Measurements from ENCODE around the gene ACACA. TPM values are rescaled to one million over a fixed set of nuclear protein-coding genes. Genes with fewer than 3 reads are reported as not detected.

The ACACA gene
- total and polyA plus RNA-seq, 2 donors (not counting 1 experiment from before 2014, with no cell fraction given), result 45.2 to 123 TPM

DNA sequence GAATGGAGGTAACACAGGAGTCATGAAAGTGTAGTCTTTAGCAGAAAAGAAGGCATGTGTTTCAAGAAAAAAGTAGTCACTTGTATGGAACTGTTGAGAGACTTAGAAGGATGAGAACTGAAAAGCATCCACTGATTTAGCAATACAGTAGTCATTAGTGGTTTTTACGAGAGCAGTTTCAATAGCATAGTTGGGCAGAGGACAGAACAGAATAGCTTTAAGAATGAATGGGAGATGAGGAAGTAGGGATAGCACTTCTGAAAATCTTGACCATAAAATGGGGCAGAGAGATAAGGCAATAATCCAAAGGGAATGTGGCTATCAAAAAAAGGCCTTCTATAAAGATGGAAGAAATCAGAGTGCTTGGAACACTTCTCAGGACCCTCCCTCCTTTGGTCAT is 95.7 kb downstream of the ACACA start:
- Histone ChIP-seq H3K27ac (ENCODE audit: insufficient read depth, low read length) (no peak overlapping the region), H3K79me2 (ENCODE audit: control insufficient read depth, insufficient read depth, low read length) (no peaks in the 10 kb centered on the region), H3K9ac (ENCODE audit: insufficient read depth, low read length) (no peak overlapping the region), H2AFZ (ENCODE audit: low read length) (no peak overlapping the region), H3K9me3 (ENCODE audit: control insufficient read depth, insufficient read depth, low read depth, low read length) (no peaks in the 10 kb centered on the region), H3K4me3 (replicated peaks in 1 of 4; ENCODE audit: control extremely low read depth in 1 of 4, insufficient read depth in 1 of 4, low read depth in 3 of 4, low read length in 4 of 4) (no peak overlapping the region), H4K20me1 (ENCODE audit: control insufficient read depth, extremely low read depth, insufficient read depth, low read length) (peaks cover 2% of the 10 kb centered on the region), H3K36me3 (ENCODE audit: control insufficient read depth, insufficient read depth, low read length) (no peaks in the 10 kb centered on the region), H3K4me1 (ENCODE audit: control insufficient read depth, extremely low read depth, insufficient read depth, low read length) (no peaks in the 10 kb centered on the region), H3K4me2 (ENCODE audit: extremely low read depth, insufficient read depth, low read length) (no peak overlapping the region), H3K27me3 (ENCODE audit: control insufficient read depth, insufficient read depth, low read length) (no peaks in the 10 kb centered on the region)
- DNase-seq (ENCODE audit: low read depth in 2 of 2), result peak in 1 of 2 donors; percentile 35
- TF ChIP-seq, protein P1, sequence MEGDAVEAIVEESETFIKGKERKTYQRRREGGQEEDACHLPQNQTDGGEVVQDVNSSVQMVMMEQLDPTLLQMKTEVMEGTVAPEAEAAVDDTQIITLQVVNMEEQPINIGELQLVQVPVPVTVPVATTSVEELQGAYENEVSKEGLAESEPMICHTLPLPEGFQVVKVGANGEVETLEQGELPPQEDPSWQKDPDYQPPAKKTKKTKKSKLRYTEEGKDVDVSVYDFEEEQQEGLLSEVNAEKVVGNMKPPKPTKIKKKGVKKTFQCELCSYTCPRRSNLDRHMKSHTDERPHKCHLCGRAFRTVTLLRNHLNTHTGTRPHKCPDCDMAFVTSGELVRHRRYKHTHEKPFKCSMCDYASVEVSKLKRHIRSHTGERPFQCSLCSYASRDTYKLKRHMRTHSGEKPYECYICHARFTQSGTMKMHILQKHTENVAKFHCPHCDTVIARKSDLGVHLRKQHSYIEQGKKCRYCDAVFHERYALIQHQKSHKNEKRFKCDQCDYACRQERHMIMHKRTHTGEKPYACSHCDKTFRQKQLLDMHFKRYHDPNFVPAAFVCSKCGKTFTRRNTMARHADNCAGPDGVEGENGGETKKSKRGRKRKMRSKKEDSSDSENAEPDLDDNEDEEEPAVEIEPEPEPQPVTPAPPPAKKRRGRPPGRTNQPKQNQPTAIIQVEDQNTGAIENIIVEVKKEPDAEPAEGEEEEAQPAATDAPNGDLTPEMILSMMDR (conservative IDR thresholded peaks at IDR 0.05 in 1 of 2, IDR thresholded peaks at IDR 0.05 in 1 of 2; ENCODE audit: low read depth in 1 of 2, low read length in 2 of 2), result no peak
- TF ChIP-seq EZH2 (IDR thresholded peaks at IDR 0.05; ENCODE audit: low read length, missing control alignments), result no peak

DNA sequence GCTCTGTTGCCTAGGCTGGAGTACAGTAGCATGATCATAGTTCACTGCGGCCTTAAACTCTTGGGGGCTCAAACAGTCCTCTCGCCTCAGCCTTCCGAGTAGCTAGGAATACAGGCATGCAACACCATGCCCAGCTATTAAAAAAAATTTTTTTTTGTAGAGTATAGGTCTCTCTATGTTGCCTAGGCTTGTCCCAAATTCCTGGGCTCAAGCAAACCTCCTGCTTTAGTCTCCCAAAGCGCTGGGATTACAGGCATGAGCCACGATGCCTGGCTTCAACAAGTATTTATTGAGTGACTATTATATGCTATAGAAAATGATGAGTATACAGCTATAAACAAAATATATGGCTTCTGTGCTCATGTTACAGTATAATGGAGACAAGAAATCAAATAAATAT is 97.6 kb downstream of the ACACA start:
- H3K79me2 ChIP-seq (ENCODE audit: control insufficient read depth, insufficient read depth, low read length), result no peaks in the 10 kb centered on the region
- no peaks in the 10 kb centered on the region for H3K4me1 ChIP-seq (ENCODE audit: control insufficient read depth, extremely low read depth, insufficient read depth, low read length)
- H3K4me2 ChIP-seq (ENCODE audit: extremely low read depth, insufficient read depth, low read length), result no peak overlapping the region
- no peak for DNase-seq (ENCODE audit: low read depth in 2 of 2)
- no peaks in the 10 kb centered on the region for H3K36me3 ChIP-seq (ENCODE audit: control insufficient read depth, insufficient read depth, low read length)
- TF ChIP-seq, protein P1 (conservative IDR thresholded peaks at IDR 0.05 in 1 of 2, IDR thresholded peaks at IDR 0.05 in 1 of 2; ENCODE audit: low read depth in 1 of 2, low read length in 2 of 2), result no peak
- TF ChIP-seq EZH2 (IDR thresholded peaks at IDR 0.05; ENCODE audit: low read length, missing control alignments), result no peak
- H3K27me3 ChIP-seq (ENCODE audit: control insufficient read depth, insufficient read depth, low read length), result no peaks in the 10 kb centered on the region
- no peak overlapping the region for H2AFZ ChIP-seq (ENCODE audit: low read length)
- peaks cover 2% of the 10 kb centered on the region for H4K20me1 ChIP-seq (ENCODE audit: control insufficient read depth, extremely low read depth, insufficient read depth, low read length)
- H3K9ac ChIP-seq (ENCODE audit: insufficient read depth, low read length), result no peak overlapping the region
- no peak overlapping the region for H3K27ac ChIP-seq (ENCODE audit: insufficient read depth, low read length)
- H3K4me3 ChIP-seq (replicated peaks in 1 of 4; ENCODE audit: control extremely low read depth in 1 of 4, insufficient read depth in 1 of 4, low read depth in 3 of 4, low read length in 4 of 4), result no peak overlapping the region
- no peaks in the 10 kb centered on the region for H3K9me3 ChIP-seq (ENCODE audit: control insufficient read depth, insufficient read depth, low read depth, low read length)

DNA sequence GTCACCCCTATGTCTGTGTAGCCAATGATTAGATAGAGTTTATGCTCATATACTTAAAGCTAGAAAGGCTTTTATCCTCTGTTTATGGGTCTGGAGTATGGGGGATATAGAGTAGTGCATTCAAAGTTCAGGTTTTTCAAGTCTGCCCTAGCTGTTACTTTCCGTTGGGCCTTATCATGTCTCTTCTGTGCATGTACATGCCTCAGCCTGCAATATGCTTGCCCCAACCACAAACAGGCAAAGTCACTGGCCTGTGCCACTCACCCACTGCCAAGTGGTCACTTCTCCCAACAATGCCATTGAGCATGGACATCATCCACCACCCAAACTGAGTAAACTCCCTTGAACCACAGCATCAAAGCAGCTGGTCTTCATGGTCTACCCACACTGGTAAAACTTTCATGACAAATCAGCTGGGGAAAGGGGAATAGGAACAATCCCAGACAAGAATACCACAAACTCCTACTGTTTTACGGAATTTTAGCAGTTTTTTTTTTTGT is 101.2 kb downstream of the ACACA start:
- DNase-seq (ENCODE audit: low read depth in 2 of 2), result no peak
- Histone ChIP-seq H3K4me1 (ENCODE audit: control insufficient read depth, extremely low read depth, insufficient read depth, low read length) (no peaks in the 10 kb centered on the region), H3K9ac (ENCODE audit: insufficient read depth, low read length) (no peak overlapping the region)

More for the DNA sequence above, 101.2 kb downstream of the ACACA start:
- Histone ChIP-seq H3K27me3 (ENCODE audit: control insufficient read depth, insufficient read depth, low read length) (no peaks in the 10 kb centered on the region), H3K4me3 (replicated peaks in 1 of 4; ENCODE audit: control extremely low read depth in 1 of 4, insufficient read depth in 1 of 4, low read depth in 3 of 4, low read length in 4 of 4) (no peak overlapping the region), H2AFZ (ENCODE audit: low read length) (no peak overlapping the region), H3K36me3 (ENCODE audit: control insufficient read depth, insufficient read depth, low read length) (no peaks in the 10 kb centered on the region), H3K4me2 (ENCODE audit: extremely low read depth, insufficient read depth, low read length) (no peak overlapping the region), H3K9me3 (ENCODE audit: control insufficient read depth, insufficient read depth, low read depth, low read length) (no peaks in the 10 kb centered on the region), H3K27ac (ENCODE audit: insufficient read depth, low read length) (no peak overlapping the region), H3K79me2 (ENCODE audit: control insufficient read depth, insufficient read depth, low read length) (no peaks in the 10 kb centered on the region), H4K20me1 (ENCODE audit: control insufficient read depth, extremely low read depth, insufficient read depth, low read length) (no peaks in the 10 kb centered on the region)
- TF ChIP-seq, protein P1 (conservative IDR thresholded peaks at IDR 0.05 in 1 of 2, IDR thresholded peaks at IDR 0.05 in 1 of 2; ENCODE audit: low read depth in 1 of 2, low read length in 2 of 2), result no peak
- TF ChIP-seq EZH2 (IDR thresholded peaks at IDR 0.05; ENCODE audit: low read length, missing control alignments), result no peak

Measured in fibroblast of lung (primary cell).